Gastroesophageal sphincter (tissue), 4 donors: ENCODE measurements around the gene SSH2. TPM values are rescaled to one million over a fixed set of nuclear protein-coding genes. Genes with fewer than 3 reads are reported as not detected.
A peak's percentile ranks its signal among the peaks of the same experiment; 100 is the strongest.

ENCODE experiments used
- ATAC-seq: fragments of 150-250 bp; one replicate; pipeline ENCODE4 v1.9.1; 2016; ENCODE audit warnings: mild to moderate bottlenecking, moderate library complexity
- H3K27ac ChIP-seq, 4 donors: fragments of 200-600 bp; sonication (generic) in 3 of 4; 1 replicate in 3 of 4; 2 replicates in 1 of 4; pipeline ENCODE4 v1.5.1; 2016 to 2019
- H3K27me3 ChIP-seq: fragments of 200-600 bp; sonication (generic); one replicate; pipeline ENCODE4 v1.5.1; 2019
- H3K36me3 ChIP-seq, 2 donors: fragments of 200-600 bp; sonication (generic); one replicate each; pipeline ENCODE4 v1.5.1; 2019; ENCODE audit warnings: control low read depth in 1 of 2
- H3K4me1 ChIP-seq, 3 donors: fragments of 200-600 bp; sonication (generic); 1 replicate in 2 of 3; 2 replicates in 1 of 3; pipeline ENCODE4 v1.5.1; 2016 to 2019; ENCODE audit warnings: control low read depth in 2 of 3
- H3K4me3 ChIP-seq, 2 donors: fragments of 200-600 bp; sonication (generic); one replicate each; pipeline ENCODE4 v1.5.1; 2019; ENCODE audit warnings: mild to moderate bottlenecking in 1 of 2, moderate library complexity in 1 of 2
- H3K9me3 ChIP-seq, 3 donors: fragments of 200-600 bp; sonication (generic); one replicate each; pipeline ENCODE4 v1.5.1; 2017 to 2019; ENCODE audit warnings: control low read depth in 2 of 3
- EP300 ChIP-seq: sonication (generic); formaldehyde crosslinking; IDR thresholded peaks from one replicate; pipeline ENCODE4 v1.6.1; 2017; ENCODE audit warnings: antibody characterized with exemption, mild to moderate bottlenecking
- POLR2A ChIP-seq, 2 donors: fragments of 450-650 bp; IDR thresholded peaks; one replicate each; pipeline ENCODE4 v1.6.1; 2017; ENCODE audit warnings: antibody characterized with exemption in 2 of 2, mild to moderate bottlenecking in 2 of 2, moderate library complexity in 1 of 2
- POLR2AphosphoS5 ChIP-seq: sonication (generic); formaldehyde crosslinking; IDR thresholded peaks from one replicate; pipeline ENCODE4 v1.6.1; 2017; ENCODE audit warnings: antibody characterized with exemption
- WGBS, 2 donors: methylation state at CpG; one replicate each; pipeline ENCODE4 v1.1.5; 2018; ENCODE audit warnings: low coverage in 1 of 2; 5-methylcytosine and 5-hydroxymethylcytosine counted together
- total RNA-seq, 4 donors: library from RNA; depleted of rRNA; stranded (reverse); fragments of >200 nt; gene quantifications; one replicate each; pipeline ENCODE4 v1.1.0, GENCODE V29; 2016
- TF ChIP-seq, protein P1 (sequence below), 4 experiments: fragments of 200-600 bp in 2 of 4; fragments of 450-650 bp in 2 of 4; sonication (generic) in 1 of 4; IDR thresholded peaks; one replicate each; pipeline ENCODE4 v1.5.1; 2017 to 2019; ENCODE audit warnings: antibody characterized with exemption in 4 of 4, mild to moderate bottlenecking in 2 of 4, moderate library complexity in 2 of 4

SSH2 gene
- total RNA-seq, 4 donors from 2014 or later, result 16.0 to 39.7 (median 24.9) TPM

DNA sequence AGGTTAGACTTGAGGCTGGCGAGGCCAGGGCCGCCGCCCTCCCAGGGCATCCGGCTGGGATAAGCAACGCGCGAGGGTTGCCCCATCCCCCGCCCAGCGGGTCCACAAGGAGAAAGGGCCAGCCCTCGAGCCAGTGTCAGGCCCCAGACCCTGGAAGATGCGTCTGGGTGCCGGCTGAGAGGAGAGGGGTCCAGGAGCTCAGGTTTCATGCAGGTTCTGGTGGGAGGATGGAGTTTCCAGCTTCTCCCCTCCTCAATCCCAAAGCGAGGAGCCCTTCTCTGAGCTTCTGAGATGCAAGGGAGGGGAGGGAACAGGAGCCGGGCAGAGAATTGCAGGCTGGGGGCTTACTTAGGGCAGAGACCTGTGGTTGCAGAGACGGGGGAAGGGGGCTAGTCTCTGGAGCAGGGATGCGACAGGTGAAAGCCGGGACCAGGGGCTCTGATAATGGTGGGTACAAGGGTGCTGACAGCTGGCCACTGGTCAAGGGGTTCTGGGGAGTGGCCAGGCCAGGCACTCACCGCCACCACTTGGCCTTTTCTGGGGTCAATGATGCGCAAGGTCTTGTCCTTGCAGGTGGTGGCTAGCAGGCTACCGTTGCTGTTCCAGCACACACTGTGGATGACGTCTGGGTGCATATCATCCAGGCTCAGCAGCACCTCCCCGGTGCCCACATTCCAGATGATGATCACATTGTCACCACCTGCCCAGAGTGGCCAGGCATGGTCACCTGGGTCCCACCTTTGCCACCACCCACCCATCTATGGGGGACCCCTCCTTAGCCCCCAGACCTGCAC lies 311.6 kb downstream of the SSH2 start:
- ATAC-seq, result no peak
- Histone ChIP-seq H3K36me3 (no peaks in the 10 kb centered on the region), H3K4me1 (peaks cover 4 to 100% (median 77%) of the 10 kb centered on the region in 3 donors), H3K9me3 (no peaks in the 10 kb centered on the region), H3K4me3 (peak overlapping the region in 1 of 2 donors; percentile 48), H3K27me3 (no peaks in the 10 kb centered on the region), H3K27ac (peak overlapping the region in 2 of 4 donors; percentile 69 to 71)
- TF ChIP-seq POLR2AphosphoS5, result no peak
- no peak for TF ChIP-seq EP300
- TF ChIP-seq POLR2A (IDR thresholded peaks at IDR 0.05), result no peak
- TF ChIP-seq, protein P1, sequence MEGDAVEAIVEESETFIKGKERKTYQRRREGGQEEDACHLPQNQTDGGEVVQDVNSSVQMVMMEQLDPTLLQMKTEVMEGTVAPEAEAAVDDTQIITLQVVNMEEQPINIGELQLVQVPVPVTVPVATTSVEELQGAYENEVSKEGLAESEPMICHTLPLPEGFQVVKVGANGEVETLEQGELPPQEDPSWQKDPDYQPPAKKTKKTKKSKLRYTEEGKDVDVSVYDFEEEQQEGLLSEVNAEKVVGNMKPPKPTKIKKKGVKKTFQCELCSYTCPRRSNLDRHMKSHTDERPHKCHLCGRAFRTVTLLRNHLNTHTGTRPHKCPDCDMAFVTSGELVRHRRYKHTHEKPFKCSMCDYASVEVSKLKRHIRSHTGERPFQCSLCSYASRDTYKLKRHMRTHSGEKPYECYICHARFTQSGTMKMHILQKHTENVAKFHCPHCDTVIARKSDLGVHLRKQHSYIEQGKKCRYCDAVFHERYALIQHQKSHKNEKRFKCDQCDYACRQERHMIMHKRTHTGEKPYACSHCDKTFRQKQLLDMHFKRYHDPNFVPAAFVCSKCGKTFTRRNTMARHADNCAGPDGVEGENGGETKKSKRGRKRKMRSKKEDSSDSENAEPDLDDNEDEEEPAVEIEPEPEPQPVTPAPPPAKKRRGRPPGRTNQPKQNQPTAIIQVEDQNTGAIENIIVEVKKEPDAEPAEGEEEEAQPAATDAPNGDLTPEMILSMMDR (IDR thresholded peaks at IDR 0.05), result no peak
- 50 to 60% methylated on average over 1 to 2 of the region's 22 CpGs for WGBS, 2 donors

DNA sequence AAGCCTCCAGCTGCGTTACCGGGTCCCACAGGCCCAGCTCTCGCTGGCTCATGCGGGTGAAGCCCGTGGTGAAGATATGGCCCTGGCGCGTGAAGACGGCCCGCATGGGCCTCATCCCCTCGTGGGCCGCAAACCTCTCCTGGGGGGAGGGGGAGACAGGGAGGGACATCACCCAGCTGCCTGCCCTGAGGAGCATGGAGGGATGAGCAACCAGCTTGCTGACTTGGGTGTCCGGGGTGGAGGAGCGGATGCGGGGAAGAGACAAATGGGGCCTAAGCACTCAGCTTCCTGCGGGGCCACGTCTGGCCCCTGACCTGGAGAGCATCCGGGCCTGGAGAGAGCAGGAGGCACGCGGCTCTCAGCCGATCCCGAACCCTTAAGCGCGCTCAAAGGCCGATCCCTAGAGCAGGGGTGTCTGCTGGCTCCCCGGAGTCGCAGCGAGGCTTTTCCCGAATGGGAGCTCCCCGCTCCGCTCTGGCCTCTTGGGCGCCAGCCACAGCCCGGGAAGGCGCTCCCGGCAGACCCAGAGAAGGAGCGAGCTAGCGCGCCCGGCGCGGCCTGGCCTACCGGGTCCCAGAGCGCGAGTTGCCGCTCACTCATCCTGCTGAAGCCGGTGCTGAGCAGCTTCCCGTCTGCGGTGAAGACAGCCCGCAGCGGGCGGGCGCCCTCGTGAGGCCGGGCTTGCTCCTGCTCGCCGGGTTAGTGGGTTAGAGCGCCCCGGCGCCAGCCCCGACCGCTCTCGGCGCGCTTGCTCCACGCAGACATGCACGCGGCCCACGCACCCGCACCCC lies 312.4 kb downstream of the SSH2 start:
- Histone ChIP-seq H3K27me3 (no peaks in the 10 kb centered on the region), H3K9me3 (no peaks in the 10 kb centered on the region), H3K27ac (peak overlapping the region in 3 of 4 donors; percentile 67 to 71 (median 69)), H3K4me1 (peaks cover 4 to 100% (median 79%) of the 10 kb centered on the region in 3 donors), H3K36me3 (no peaks in the 10 kb centered on the region), H3K4me3 (peak overlapping the region; percentile 3 to 48)
- peak; percentile 6 for ATAC-seq
- TF ChIP-seq POLR2A (IDR thresholded peaks at IDR 0.05), result no peak
- TF ChIP-seq, protein P1 (IDR thresholded peaks at IDR 0.05), result peak in 3 of 4 experiments; percentile 47 to 76 (median 68)
- 10% methylated on average over 9 of the region's 68 CpGs; no CpG with 5 or more reads in 1 of the 2 donors for WGBS, 2 donors

DNA sequence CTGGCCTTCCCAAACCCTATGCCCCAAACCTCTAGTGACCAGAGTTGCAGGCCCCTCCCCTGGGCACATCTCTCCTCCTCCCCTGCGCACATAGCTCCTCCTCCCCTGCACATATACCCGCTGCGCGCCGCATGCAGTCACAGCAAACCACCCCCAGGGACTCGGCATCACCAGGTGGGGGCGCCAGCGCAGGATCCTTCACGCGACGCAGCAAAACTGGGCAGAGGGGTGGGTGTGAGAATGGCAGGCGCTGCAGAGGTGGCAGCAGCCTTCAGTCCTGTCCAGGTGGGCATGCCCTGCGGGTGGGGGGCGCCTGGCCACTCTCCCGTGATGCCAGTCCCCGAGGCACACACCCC lies 312.9 kb downstream of the SSH2 start:
- ATAC-seq, result peak; percentile 17
- Histone ChIP-seq H3K27me3 (no peaks in the 10 kb centered on the region), H3K9me3 (no peaks in the 10 kb centered on the region), H3K4me3 (peak overlapping the region in 1 of 2 donors; percentile 48), H3K27ac (peak overlapping the region in 1 of 4 donors; percentile 71), H3K36me3 (no peaks in the 10 kb centered on the region), H3K4me1 (peaks cover 4 to 95% (median 78%) of the 10 kb centered on the region in 3 donors)
- TF ChIP-seq, protein P1 (IDR thresholded peaks at IDR 0.05), result peak in 3 of 4 experiments; percentile 61 to 68 (median 63)
- TF ChIP-seq POLR2A (IDR thresholded peaks at IDR 0.05) (no peak), POLR2AphosphoS5 (peak; percentile 12), EP300 (no peak)
- WGBS, 2 donors, result no CpG with 5 or more reads among the region's 16 CpGs

DNA sequence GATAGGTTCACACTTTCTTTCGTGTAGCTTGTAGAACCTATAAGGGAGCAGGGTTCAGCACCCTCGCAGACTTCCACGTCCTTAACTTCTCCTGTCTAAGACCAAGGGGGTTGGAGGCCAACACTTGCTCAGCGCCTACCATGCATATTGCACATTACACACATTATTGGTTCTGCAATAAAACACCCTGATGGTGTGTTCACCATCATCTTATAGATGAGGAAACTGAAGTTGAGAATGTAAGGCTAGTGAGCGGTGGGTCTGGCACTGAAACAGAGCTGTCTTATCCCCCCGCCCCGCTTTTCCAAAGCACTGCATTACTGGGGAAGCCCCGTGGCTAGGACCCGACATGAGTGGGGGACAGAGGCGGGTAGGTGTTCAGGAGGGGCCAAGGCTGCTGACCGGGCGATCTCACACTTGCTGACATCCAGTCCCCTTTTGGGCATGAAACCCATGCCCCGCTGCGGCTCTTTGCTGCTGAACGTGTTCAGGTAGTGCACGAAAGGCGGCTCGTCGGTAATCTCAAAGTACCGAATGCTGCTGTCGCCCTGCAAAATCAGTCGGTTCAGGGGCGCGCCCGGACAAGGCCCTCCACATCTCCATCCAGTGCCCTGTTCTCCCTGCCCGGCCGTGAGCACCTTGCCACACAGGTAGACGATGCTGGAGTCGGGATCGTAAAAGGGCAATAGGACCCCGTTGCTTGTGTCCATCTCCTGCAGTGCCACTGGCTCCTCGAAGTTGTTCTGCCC lies 313.6 kb downstream of the SSH2 start:
- Histone ChIP-seq H3K27ac (peak overlapping the region in 3 of 4 donors; percentile 67 to 74 (median 68)), H3K27me3 (no peaks in the 10 kb centered on the region), H3K4me1 (peaks cover 4 to 89% (median 74%) of the 10 kb centered on the region in 3 donors), H3K36me3 (no peaks in the 10 kb centered on the region), H3K4me3 (peak overlapping the region in 1 of 2 donors; percentile 48), H3K9me3 (no peaks in the 10 kb centered on the region)
- 51 to 74% methylated on average over 7 of the region's 32 CpGs for WGBS, 2 donors
- ATAC-seq, result no peak
- TF ChIP-seq EP300 (no peak), POLR2AphosphoS5 (no peak), POLR2A (IDR thresholded peaks at IDR 0.05) (no peak)
- TF ChIP-seq, protein P1 (IDR thresholded peaks at IDR 0.05), result no peak
